Neutrophil (primary cell): ENCODE measurements around the gene RAPGEF5.

Source experiments
- H3K27ac ChIP-seq: fragments of 200-600 bp; sonication (generic); 2 replicates; pipeline ENCODE4 v1.5.1; 2016; ENCODE audit warnings: mild to moderate bottlenecking, moderate library complexity
- H3K27me3 ChIP-seq: fragments of 200-600 bp; sonication (generic); 2 replicates; pipeline ENCODE4 v1.6.0; 2016; ENCODE audit warnings: mild to moderate bottlenecking
- H3K36me3 ChIP-seq: fragments of 200-600 bp; sonication (generic); 2 replicates; pipeline ENCODE4 v1.5.1; 2017
- H3K4me1 ChIP-seq, 2 experiments: fragments of 200-600 bp in 1 of 2; sonication (generic) in 1 of 2; 1 replicate in 1 of 2; 2 replicates in 1 of 2; pipeline versions ENCODE4 v1.5.1 to v1.6.1; 2013 to 2016; ENCODE audit warnings: low read depth in 1 of 2, low read length in 1 of 2, mild to moderate bottlenecking in 1 of 2, moderate library complexity in 1 of 2; ENCODE audit not compliant: control insufficient read depth in 1 of 2, insufficient read depth in 1 of 2
- H3K4me3 ChIP-seq, 2 experiments: fragments of 200-600 bp in 1 of 2; sonication (generic) in 1 of 2; 1 replicate in 1 of 2; 2 replicates in 1 of 2; pipeline ENCODE4 v1.5.1; 2013 to 2016; ENCODE audit warnings: low read depth in 1 of 2, low read length in 1 of 2, mild to moderate bottlenecking in 1 of 2, moderate library complexity in 1 of 2
- H3K9me3 ChIP-seq: fragments of 200-600 bp; sonication (generic); 2 replicates; pipeline ENCODE4 v1.5.1; 2016
- CTCF ChIP-seq: fragments of 200-600 bp; sonication (generic); IDR thresholded peaks from 2 replicates; pipeline ENCODE4 v1.5.1; 2016; ENCODE audit warnings: antibody characterized with exemption

The RAPGEF5 gene

GRCh38 chr7:22075561-22075960 lies 281.4 kb downstream of the RAPGEF5 start:
- Histone ChIP-seq H3K9me3 (no peaks in the 10 kb centered on the region), H3K4me1 (no peaks in the 10 kb centered on the region)
- TF ChIP-seq CTCF = no peak

GRCh38 chr7:22074897-22075296 lies 282.1 kb downstream of the RAPGEF5 start:
- Histone ChIP-seq H3K4me3 (no peak overlapping the region), H3K27me3 (peaks cover 21% of the 10 kb centered on the region), H3K27ac (no peak overlapping the region), H3K4me1 (no peaks in the 10 kb centered on the region), H3K9me3 (no peaks in the 10 kb centered on the region), H3K36me3 (no peaks in the 10 kb centered on the region)
- TF ChIP-seq CTCF = no peak

More at GRCh38 chr7:22075561-22075960, 281.4 kb downstream of the RAPGEF5 start:
- Histone ChIP-seq H3K36me3 (no peaks in the 10 kb centered on the region), H3K27me3 (peaks cover 24% of the 10 kb centered on the region), H3K4me3 (no peak overlapping the region), H3K27ac (no peak overlapping the region)
